22Rv1 (cell line): ENCODE data around the gene GBP5.

Experiments used
- H3K27ac ChIP-seq: fragments of 450-650 bp; 2 replicates; pipeline ENCODE4 v1.5.1; 2017
- ZFX ChIP-seq: fragments of 450-650 bp; IDR thresholded peaks from 2 replicates; pipeline ENCODE4 v1.6.1; 2017; ENCODE audit warnings: antibody characterized with exemption, borderline replicate concordance
- TF ChIP-seq, protein P1 (sequence below): fragments of 450-650 bp; IDR thresholded peaks from 2 replicates; pipeline ENCODE4 v1.5.1; 2017; ENCODE audit warnings: mild to moderate bottlenecking

The GBP5 gene

DNA sequence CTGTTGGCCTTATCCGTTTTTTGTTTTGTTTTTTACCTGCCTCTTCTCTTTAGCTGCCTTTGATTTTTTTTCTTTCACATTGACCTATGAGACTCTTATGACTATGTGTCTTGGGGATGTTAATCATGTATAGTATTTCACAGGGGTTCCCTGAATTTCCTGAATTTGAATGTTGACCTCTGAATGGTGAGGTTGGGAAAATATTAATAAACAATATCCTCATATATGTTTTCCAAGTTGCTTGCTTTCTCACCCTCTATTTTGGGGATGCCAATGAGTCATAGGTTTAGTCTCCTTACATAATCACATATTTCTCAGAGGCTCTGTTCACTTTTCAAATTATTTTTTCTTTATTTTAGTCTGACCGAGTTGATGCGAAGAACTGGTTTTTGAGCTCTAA lies 29.6 kb downstream of the GBP5 start:
- TF ChIP-seq, protein P1, sequence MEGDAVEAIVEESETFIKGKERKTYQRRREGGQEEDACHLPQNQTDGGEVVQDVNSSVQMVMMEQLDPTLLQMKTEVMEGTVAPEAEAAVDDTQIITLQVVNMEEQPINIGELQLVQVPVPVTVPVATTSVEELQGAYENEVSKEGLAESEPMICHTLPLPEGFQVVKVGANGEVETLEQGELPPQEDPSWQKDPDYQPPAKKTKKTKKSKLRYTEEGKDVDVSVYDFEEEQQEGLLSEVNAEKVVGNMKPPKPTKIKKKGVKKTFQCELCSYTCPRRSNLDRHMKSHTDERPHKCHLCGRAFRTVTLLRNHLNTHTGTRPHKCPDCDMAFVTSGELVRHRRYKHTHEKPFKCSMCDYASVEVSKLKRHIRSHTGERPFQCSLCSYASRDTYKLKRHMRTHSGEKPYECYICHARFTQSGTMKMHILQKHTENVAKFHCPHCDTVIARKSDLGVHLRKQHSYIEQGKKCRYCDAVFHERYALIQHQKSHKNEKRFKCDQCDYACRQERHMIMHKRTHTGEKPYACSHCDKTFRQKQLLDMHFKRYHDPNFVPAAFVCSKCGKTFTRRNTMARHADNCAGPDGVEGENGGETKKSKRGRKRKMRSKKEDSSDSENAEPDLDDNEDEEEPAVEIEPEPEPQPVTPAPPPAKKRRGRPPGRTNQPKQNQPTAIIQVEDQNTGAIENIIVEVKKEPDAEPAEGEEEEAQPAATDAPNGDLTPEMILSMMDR: no peak
- TF ChIP-seq ZFX: no peak
- H3K27ac ChIP-seq: no peak overlapping the region
